HFFc6 (cell line): ENCODE results near the gene KLK12. TPM values are rescaled to one million over a fixed set of nuclear protein-coding genes. Genes with fewer than 3 reads are reported as not detected.

ENCODE experiments used
- DNase-seq: peaks from one replicate; pipeline ENCODE4 v3.0.0-alpha.2; 2018
- H3K27ac Mint-ChIP-seq: 2 replicates; pipeline ENCODE4 v1.8.0; 2020; ENCODE audit warnings: mild to moderate bottlenecking, mixed read lengths
- H3K27me3 Mint-ChIP-seq: 2 replicates; pipeline ENCODE4 v1.8.0; 2021; ENCODE audit warnings: mild to moderate bottlenecking, moderate library complexity, mixed read lengths; ENCODE audit not compliant: insufficient read depth
- H3K36me3 Mint-ChIP-seq: 2 replicates; pipeline ENCODE4 v1.8.0; 2021; ENCODE audit warnings: low read depth, mixed read lengths
- H3K4me1 Mint-ChIP-seq: 2 replicates; pipeline ENCODE4 v1.8.0; 2020; ENCODE audit warnings: low read depth, mixed read lengths
- H3K4me3 Mint-ChIP-seq: 2 replicates; pipeline ENCODE4 v1.8.0; 2020; ENCODE audit warnings: mild to moderate bottlenecking, moderate library complexity, mixed read lengths
- H3K9me3 Mint-ChIP-seq: 2 replicates; pipeline ENCODE4 v1.8.0; 2020; ENCODE audit warnings: mild to moderate bottlenecking, mixed read lengths
- total RNA-seq, 6 experiments: library from RNA; stranded (reverse); fragmentation: NEBNext Ultra II Directional; extraction: Animal tissue kit (Norgen Biotek cat#: 25700); gene quantifications; 2 replicates in 1 of 6; 3 replicates in 5 of 6; pipeline ENCODE4 v1.2.3, GENCODE V29; 2021
- TF ChIP-seq, protein P1 (sequence below): fragments of 200-600 bp; sonication (generic); IDR thresholded peaks from 2 replicates; pipeline ENCODE4 v1.5.0; 2021; ENCODE audit warnings: antibody characterized with exemption, mild to moderate bottlenecking

The KLK12 gene
- total RNA-seq, 6 experiments from 2014 or later: not detected

- Mint-ChIP-seq H3K4me1 (no peaks in the 10 kb centered on the region), H3K9me3 (peaks cover 51% of the 10 kb centered on the region), H3K36me3 (no peaks in the 10 kb centered on the region; the same call in 1 of the 2 replicates), H3K27ac (no peak overlapping the region), H3K27me3 (peaks cover 8% of the 10 kb centered on the region), H3K4me3 (no peak overlapping the region; the same call in 1 of the 2 replicates)
- no peak for DNase-seq
- TF ChIP-seq, protein P1, sequence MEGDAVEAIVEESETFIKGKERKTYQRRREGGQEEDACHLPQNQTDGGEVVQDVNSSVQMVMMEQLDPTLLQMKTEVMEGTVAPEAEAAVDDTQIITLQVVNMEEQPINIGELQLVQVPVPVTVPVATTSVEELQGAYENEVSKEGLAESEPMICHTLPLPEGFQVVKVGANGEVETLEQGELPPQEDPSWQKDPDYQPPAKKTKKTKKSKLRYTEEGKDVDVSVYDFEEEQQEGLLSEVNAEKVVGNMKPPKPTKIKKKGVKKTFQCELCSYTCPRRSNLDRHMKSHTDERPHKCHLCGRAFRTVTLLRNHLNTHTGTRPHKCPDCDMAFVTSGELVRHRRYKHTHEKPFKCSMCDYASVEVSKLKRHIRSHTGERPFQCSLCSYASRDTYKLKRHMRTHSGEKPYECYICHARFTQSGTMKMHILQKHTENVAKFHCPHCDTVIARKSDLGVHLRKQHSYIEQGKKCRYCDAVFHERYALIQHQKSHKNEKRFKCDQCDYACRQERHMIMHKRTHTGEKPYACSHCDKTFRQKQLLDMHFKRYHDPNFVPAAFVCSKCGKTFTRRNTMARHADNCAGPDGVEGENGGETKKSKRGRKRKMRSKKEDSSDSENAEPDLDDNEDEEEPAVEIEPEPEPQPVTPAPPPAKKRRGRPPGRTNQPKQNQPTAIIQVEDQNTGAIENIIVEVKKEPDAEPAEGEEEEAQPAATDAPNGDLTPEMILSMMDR: no peak
Measured at GRCh38 chr19:51010066-51010795, 24.6 kb downstream of the KLK12 start.

- Mint-ChIP-seq H3K36me3 (no peaks in the 10 kb centered on the region; the same call in 1 of the 2 replicates), H3K27me3 (peaks cover 2% of the 10 kb centered on the region), H3K9me3 (peaks cover 47% of the 10 kb centered on the region), H3K4me1 (no peaks in the 10 kb centered on the region), H3K27ac (no peak overlapping the region), H3K4me3 (no peak overlapping the region)
- DNase-seq: no peak
- TF ChIP-seq, protein P1: no peak
Measured at GRCh38 chr19:51009061-51009891, 25.5 kb downstream of the KLK12 start.

DNA sequence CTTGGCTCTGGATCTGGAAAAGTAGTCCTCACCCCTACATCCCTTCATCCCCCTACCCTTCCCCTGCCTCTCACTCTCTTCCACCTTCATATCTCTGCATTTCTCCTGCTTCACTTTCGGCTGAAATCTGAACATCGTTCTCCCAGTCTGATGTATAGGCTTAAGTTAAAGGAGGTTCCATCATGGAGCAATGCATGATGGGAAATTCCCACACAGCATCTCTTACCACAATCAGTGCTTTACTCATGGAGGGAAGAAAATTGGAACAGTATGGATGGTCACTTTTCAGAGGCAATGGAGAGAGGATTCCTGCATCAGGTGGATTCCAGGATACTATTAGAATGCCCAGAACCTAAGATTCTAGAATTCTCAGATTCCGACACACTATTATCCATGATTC is 27.3 kb downstream of the KLK12 start:
- Mint-ChIP-seq H3K4me3 (no peak overlapping the region), H3K4me1 (no peaks in the 10 kb centered on the region), H3K27me3 (peaks cover 3% of the 10 kb centered on the region), H3K36me3 (peaks cover 4% of the 10 kb centered on the region), H3K27ac (no peak overlapping the region), H3K9me3 (peaks cover 47% of the 10 kb centered on the region)
- TF ChIP-seq, protein P1: no peak
- DNase-seq: no peak

DNA sequence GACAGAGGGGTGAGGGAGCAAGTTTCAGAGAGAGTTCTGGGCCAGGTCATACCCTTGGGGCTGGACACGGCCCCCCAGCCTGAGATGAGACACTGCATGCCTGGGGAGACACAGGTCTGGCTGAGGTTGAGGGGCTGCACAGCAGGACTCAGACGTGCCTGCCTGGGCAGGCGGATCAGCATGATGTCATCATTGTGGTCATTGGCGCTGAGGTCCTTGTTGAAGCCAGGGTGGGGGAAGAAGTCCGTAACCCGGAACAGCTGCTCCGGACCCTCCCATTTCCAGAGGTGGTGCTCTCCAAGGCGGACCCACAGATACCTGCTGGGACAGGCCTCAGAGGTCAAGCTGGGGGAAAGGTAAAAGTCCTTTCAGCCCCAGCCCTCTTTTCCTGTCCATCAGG is 28.4 kb downstream of the KLK12 start:
- no peak for DNase-seq
- Mint-ChIP-seq H3K4me1 (no peaks in the 10 kb centered on the region), H3K36me3 (peaks cover 4% of the 10 kb centered on the region), H3K9me3 (peaks cover 56% of the 10 kb centered on the region), H3K27ac (no peak overlapping the region), H3K27me3 (peaks cover 3% of the 10 kb centered on the region), H3K4me3 (no peak overlapping the region)
- TF ChIP-seq, protein P1: no peak

DNA sequence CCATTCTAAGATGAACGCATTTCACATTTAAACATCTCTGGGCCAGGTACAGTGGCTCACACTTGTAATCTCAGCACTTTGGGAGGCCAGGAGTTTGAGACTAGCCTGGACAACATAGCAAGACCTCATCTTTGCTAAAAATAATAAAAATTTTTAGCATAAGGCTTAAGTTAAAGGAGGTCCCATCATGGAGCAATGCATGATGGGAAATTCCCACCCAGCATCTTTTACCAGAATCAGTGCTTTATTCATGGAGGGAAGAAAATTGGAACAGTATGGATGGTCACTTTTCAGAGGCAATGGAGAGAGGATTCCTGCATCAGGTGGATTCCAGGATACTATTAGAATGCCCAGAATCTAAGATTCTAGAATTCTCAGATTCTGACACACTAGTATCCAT is 29.6 kb downstream of the KLK12 start:
- Mint-ChIP-seq H3K9me3 (peaks cover 57% of the 10 kb centered on the region), H3K4me1 (no peaks in the 10 kb centered on the region), H3K27ac (no peak overlapping the region), H3K27me3 (peaks cover 4% of the 10 kb centered on the region), H3K4me3 (no peak overlapping the region), H3K36me3 (peaks cover 4% of the 10 kb centered on the region; the same call in 1 of the 2 replicates)
- TF ChIP-seq, protein P1: no peak
- no peak for DNase-seq
